HuH-7.5 (cell line): ENCODE measurements around the gene FBXO48.

Experiments
- DNase-seq: peaks from one replicate; pipeline ENCODE4 v3.0.0; 2011; ENCODE audit warnings: low spot score

FBXO48 gene

DNA sequence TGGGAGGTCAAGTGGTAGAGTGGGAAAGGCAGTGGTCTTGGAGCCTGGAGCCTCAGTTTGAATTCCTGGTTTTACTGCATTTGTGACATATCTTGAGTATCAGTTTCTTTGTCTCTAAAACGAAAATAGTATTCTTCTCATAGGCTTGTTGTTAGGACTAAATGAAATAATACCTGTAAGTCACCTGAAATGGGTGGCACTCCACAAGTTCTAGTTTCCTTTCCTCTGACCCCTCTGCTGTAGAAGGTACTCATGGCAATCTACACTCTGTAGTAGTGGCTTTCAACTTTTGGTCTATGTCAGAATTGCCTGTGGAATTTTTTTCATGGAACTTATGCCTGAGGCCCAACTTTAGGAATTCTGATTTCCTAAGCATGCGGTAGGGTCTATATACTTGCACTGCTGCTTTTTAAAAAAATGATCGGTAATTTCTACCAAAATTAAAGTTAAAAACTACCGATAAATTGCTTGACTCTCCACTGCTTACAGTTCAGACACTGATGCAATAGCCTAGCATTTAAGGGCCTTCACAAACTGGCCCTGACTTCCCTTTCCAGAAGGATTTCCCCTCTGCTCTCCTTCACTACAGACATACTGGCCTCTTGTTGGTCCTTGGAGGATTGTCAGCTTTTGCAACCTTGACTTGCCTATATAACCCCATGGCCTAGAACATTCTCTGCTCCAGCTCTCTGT lies 54.8 kb downstream of the FBXO48 start:
- DNase-seq = no peak

DNA sequence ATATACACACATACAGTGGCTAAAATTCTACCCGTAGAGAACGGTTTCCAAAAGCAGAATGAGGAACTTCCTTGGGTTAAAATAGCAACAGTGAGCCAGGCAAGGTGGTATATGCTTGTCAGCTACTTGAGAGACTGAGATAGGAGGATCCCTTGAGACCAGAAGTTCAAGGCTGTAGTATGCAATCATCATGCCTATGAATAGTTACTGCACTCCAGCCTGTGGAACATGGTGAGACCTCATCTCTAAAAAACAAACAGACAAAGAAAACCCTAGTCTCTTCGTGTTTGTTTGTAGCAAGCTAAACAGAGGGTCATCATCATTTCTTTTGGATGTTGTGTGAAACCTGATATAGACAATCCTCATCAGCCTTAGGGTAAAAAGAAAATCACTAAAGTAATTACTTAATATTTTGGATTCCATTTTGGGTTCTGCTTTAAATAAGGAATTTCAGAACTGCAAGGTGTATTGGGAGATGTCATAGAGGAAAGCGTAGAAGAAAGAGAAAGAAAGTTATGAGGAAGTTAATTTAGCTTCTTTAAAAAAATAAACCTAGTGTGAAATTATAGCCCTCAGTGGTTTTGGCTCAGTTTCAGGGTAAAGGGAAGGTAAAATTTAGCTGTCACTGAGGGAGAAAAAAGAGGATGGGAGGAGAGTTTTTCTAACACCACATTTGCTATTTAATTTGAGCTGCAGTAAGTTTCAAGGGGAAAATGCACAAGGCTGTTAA lies 55.5 kb downstream of the FBXO48 start:
- DNase-seq = no peak
